OCI-LY3 (cell line): Measurements from ENCODE around the gene LRRC1.

Experiments
- CTCF ChIP-seq: fragments of 200-600, 300-600 bp; sonication (generic); IDR thresholded peaks from 2 replicates; pipeline ENCODE4 v1.5.1; 2014; ENCODE audit warnings: antibody characterized with exemption, low read length, low read depth
- EZH2phosphoT487 ChIP-seq: fragments of 200-600 bp; shearing (Covaris generic); IDR thresholded peaks from 2 replicates; pipeline ENCODE4 v1.6.1; 2018; ENCODE audit warnings: antibody characterized with exemption, mixed run types, low read depth

DNA sequence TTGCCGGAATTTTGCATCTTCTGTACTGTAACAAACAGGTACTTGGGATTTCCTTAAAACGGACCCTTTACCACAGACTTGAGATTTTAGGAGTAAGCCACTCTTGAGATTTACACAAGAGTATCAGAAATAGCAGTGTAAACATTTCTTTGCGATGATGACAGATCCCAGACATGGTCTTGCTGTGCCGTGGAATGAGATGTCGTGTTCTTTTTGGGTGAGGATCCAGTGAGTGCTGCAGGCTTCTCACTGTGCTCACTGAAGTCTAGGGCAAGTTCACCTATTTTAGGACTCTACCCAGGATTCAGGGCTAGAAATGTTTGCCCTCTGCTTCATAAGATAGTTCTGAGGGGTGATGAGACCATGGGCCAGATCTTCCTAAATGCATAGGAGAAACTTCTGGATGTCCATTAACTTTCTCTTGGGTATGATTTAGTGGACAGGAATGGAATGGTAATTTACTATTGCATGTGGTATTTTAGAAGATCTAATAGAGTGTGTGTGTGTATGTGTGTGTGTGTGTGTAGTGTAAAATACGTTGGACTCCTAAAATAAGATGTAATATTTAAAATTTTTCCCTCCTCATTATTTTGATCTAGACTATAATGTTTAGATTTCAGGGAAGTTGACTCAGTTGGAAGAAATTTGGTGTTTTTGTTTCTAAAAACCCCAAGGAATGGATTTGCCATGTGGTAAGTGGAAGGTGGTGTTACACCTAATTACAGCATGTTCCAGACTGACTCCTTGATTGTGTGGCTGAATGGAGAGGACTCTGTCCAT, 8.5 kb downstream of the LRRC1 start:
- TF ChIP-seq CTCF (no peak), EZH2phosphoT487 (no peak)
